Panc1 (cell line): ENCODE measurements around the gene SETD2.

Experiments
- CTCF ChIP-seq: fragments of 450-650 bp; IDR thresholded peaks from 2 replicates; pipeline ENCODE4 v1.5.1; 2017; ENCODE audit warnings: mild to moderate bottlenecking
- POLR2AphosphoS5 ChIP-seq: IDR thresholded peaks from 2 replicates; pipeline ENCODE4 v1.6.1; 2012; ENCODE audit warnings: mild to moderate bottlenecking, low read depth, low read length, moderate library complexity
- SIN3A ChIP-seq: IDR thresholded peaks from 2 replicates; pipeline ENCODE4 v1.6.1; 2012; ENCODE audit warnings: low read depth, mild to moderate bottlenecking, low read length, moderate library complexity, borderline replicate concordance; ENCODE audit not compliant: insufficient read depth
- TCF7L2 ChIP-seq: IDR thresholded peaks from 2 replicates; pipeline ENCODE4 v1.6.1; 2011; ENCODE audit warnings: mild to moderate bottlenecking, low read depth, low read length, inconsistent platforms
- TF ChIP-seq, protein P1 (sequence below), 2 experiments: IDR thresholded peaks; 2 replicates each; pipeline ENCODE4 v1.6.1; 2011 to 2012; ENCODE audit warnings: low read depth in 2 of 2, control low read depth in 1 of 2, low read length in 1 of 2, mild to moderate bottlenecking in 1 of 2, moderate library complexity in 1 of 2; ENCODE audit not compliant: insufficient read depth in 1 of 2

DNA sequence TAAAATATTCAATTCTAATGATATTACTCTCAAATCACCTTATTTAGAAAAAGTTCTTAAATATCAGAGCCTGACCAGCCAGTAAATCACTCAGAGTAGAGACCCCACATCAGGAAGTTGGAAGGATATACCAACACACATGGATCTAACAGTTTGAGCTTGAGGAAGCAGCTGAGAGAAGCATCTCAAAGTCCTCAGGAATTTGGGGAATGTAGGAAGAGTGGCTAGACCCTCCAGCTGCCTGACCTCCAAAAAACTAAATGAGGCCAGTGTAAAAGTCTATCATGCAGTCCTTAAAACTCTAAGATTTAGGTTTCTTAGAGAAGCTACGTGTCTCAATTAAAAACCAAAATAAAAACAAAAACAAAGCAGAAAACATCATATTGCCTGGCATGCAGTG is 55.4 kb downstream of the SETD2 start:
- TF ChIP-seq POLR2AphosphoS5: no peak
- no peak for TF ChIP-seq CTCF
- TF ChIP-seq, protein P1, sequence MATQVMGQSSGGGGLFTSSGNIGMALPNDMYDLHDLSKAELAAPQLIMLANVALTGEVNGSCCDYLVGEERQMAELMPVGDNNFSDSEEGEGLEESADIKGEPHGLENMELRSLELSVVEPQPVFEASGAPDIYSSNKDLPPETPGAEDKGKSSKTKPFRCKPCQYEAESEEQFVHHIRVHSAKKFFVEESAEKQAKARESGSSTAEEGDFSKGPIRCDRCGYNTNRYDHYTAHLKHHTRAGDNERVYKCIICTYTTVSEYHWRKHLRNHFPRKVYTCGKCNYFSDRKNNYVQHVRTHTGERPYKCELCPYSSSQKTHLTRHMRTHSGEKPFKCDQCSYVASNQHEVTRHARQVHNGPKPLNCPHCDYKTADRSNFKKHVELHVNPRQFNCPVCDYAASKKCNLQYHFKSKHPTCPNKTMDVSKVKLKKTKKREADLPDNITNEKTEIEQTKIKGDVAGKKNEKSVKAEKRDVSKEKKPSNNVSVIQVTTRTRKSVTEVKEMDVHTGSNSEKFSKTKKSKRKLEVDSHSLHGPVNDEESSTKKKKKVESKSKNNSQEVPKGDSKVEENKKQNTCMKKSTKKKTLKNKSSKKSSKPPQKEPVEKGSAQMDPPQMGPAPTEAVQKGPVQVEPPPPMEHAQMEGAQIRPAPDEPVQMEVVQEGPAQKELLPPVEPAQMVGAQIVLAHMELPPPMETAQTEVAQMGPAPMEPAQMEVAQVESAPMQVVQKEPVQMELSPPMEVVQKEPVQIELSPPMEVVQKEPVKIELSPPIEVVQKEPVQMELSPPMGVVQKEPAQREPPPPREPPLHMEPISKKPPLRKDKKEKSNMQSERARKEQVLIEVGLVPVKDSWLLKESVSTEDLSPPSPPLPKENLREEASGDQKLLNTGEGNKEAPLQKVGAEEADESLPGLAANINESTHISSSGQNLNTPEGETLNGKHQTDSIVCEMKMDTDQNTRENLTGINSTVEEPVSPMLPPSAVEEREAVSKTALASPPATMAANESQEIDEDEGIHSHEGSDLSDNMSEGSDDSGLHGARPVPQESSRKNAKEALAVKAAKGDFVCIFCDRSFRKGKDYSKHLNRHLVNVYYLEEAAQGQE (IDR thresholded peaks at IDR 0.05; ENCODE audit: insufficient read depth in 1 of 2, low read depth in 2 of 2, low read length in 1 of 2): no peak
- TF ChIP-seq TCF7L2: no peak
- no peak for TF ChIP-seq SIN3A
